NB4 (cell line): ENCODE measurements around the gene NOP53.

Source experiments
- CTCF ChIP-seq: IDR thresholded peaks from one replicate; pipeline ENCODE4 v1.5.1; 2012; ENCODE audit warnings: low read depth, low read length
- POLR2A ChIP-seq: IDR thresholded peaks from 2 replicates; pipeline ENCODE4 v1.6.1; 2011; ENCODE audit warnings: mild to moderate bottlenecking; ENCODE audit not compliant: insufficient read length; ENCODE audit errors: extremely low read depth
- TF ChIP-seq, protein P1 (sequence below): IDR thresholded peaks from 2 replicates; pipeline ENCODE4 v1.6.1; 2011; ENCODE audit warnings: low read depth, low read length

GRCh38 chr19:47779524-47780214, 34.3 kb downstream of the NOP53 start:
- TF ChIP-seq CTCF (no peak), POLR2A (no peak)
- TF ChIP-seq, protein P1, sequence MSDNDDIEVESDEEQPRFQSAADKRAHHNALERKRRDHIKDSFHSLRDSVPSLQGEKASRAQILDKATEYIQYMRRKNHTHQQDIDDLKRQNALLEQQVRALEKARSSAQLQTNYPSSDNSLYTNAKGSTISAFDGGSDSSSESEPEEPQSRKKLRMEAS = no peak
